Caco-2 (cell line): ENCODE results near the gene TNFSF15. TPM values are rescaled to one million over a fixed set of nuclear protein-coding genes. Genes with fewer than 3 reads are reported as not detected.

ENCODE experiments used
- BruUV-seq: library from RNA; stranded (reverse); fragments of 400-500 nt; replicated peaks from 2 replicates; lab custom pipeline; 2021; lab: Mats Ljungman, UMichigan
- CTCF ChIA-PET: fragments of 300-600 bp; sonication (Branson Sonifier 250); formaldehyde crosslinking; loops from one replicate; lab custom pipeline; 2022; ENCODE audit warnings: antibody characterized with exemption; lab: Charles Lee
- POLR2A ChIA-PET: fragments of 300-600 bp; sonication (Branson Sonifier 250); formaldehyde crosslinking; loops from one replicate; lab custom pipeline; 2022; ENCODE audit warnings: antibody characterized with exemption; lab: Charles Lee
- DNase-seq, 2 experiments: peaks; one replicate each; pipeline versions ENCODE4 v3.0.0 to v3.0.0-alpha.2; 2020 to 2022
- H3K27me3 ChIP-seq: replicated peaks from 2 replicates; pipeline ENCODE4 v1.6.0; 2011; ENCODE audit warnings: low read length; ENCODE audit not compliant: control insufficient read depth, insufficient read depth
- H3K36me3 ChIP-seq: 2 replicates; pipeline ENCODE4 v1.5.1; 2011; ENCODE audit warnings: low read length; ENCODE audit not compliant: control insufficient read depth, insufficient read depth
- H3K4me1 ChIP-seq: fragments of 250-450 bp; sonication (Bioruptor Pico); 2 replicates; pipeline ENCODE4 v1.5.1; 2020; ENCODE audit warnings: mild to moderate bottlenecking
- H3K4me3 ChIP-seq: 2 replicates; pipeline ENCODE4 v1.5.1; 2011; ENCODE audit warnings: low read depth, mild to moderate bottlenecking, control low read depth, low read length
- H3K9me3 ChIP-seq: fragments of 250-450 bp; sonication (Bioruptor Pico); 2 replicates; pipeline ENCODE4 v1.5.1; 2020; ENCODE audit warnings: mild to moderate bottlenecking, moderate library complexity
- H3K27ac Mint-ChIP-seq: one replicate; pipeline ENCODE4 v1.8.0; 2022; ENCODE audit warnings: mixed read lengths; ENCODE audit not compliant: unreplicated experiment
- H3K27me3 Mint-ChIP-seq: one replicate; pipeline ENCODE4 v1.8.0; 2022; ENCODE audit warnings: mixed read lengths; ENCODE audit not compliant: insufficient read depth, unreplicated experiment
- H3K36me3 Mint-ChIP-seq: one replicate; pipeline ENCODE4 v1.8.0; 2022; ENCODE audit warnings: mild to moderate bottlenecking, mixed read lengths; ENCODE audit not compliant: insufficient read depth, unreplicated experiment
- H3K4me1 Mint-ChIP-seq: one replicate; pipeline ENCODE4 v1.8.0; 2022; ENCODE audit warnings: low read depth, mixed read lengths; ENCODE audit not compliant: unreplicated experiment
- H3K4me3 Mint-ChIP-seq: one replicate; pipeline ENCODE4 v1.8.0; 2022; ENCODE audit warnings: mild to moderate bottlenecking, moderate library complexity, mixed read lengths; ENCODE audit not compliant: unreplicated experiment
- H3K9me3 Mint-ChIP-seq: one replicate; pipeline ENCODE4 v1.8.0; 2022; ENCODE audit warnings: mixed read lengths; ENCODE audit not compliant: unreplicated experiment
- CTCF ChIP-seq, 2 experiments: fragments of 200-600 bp in 1 of 2; IDR thresholded peaks; 1 replicate in 1 of 2; 2 replicates in 1 of 2; pipeline versions ENCODE4 v1.5.1 to v1.8.0; 2011 to 2022; ENCODE audit warnings: antibody characterized with exemption in 1 of 2, control low read depth in 1 of 2, inconsistent platforms in 1 of 2, low read depth in 1 of 2, low read length in 1 of 2, mild to moderate bottlenecking in 1 of 2, moderate library complexity in 1 of 2; ENCODE audit not compliant: insufficient read depth in 1 of 2, severe bottlenecking in 1 of 2, unreplicated experiment in 1 of 2
- intact Hi-C: fragments of 100-400 bp; cut with micrococcal nuclease; formaldehyde crosslinking; loops from one replicate; pipeline ENCODE4 v1.10.0; 2022; ENCODE audit not compliant: unreplicated experiment
- total RNA-seq: library from RNA; stranded (reverse); gene quantifications from 2 replicates; pipeline ENCODE4 v1.2.3, GENCODE V29; 2022

TNFSF15 gene
- total RNA-seq, 1 experiment from 2014 or later, result 0.66 TPM

- Histone ChIP-seq H3K9me3 (no peaks in the 10 kb centered on the region), H3K27me3 (no peaks in the 10 kb centered on the region; the same call in 1 of the 2 replicates), H3K36me3 (no peaks in the 10 kb centered on the region), H3K4me1 (no peaks in the 10 kb centered on the region), H3K4me3 (no peak overlapping the region)
- H3K4me1 Mint-ChIP-seq, result no peaks in the 10 kb centered on the region
- H3K9me3 Mint-ChIP-seq, result no peaks in the 10 kb centered on the region
- intact Hi-C loops, result no loop called here
- H3K27ac Mint-ChIP-seq, result no peak overlapping the region
- no peak for TF ChIP-seq CTCF (IDR thresholded peaks at IDR 0.05; ENCODE audit: insufficient read depth in 1 of 2, low read depth in 1 of 2, low read length in 1 of 2, severe bottlenecking in 1 of 2, unreplicated experiment in 1 of 2)
- no peaks in the 10 kb centered on the region for H3K36me3 Mint-ChIP-seq
- H3K27me3 Mint-ChIP-seq, result peaks cover 5% of the 10 kb centered on the region
- no peak for DNase-seq
- no TSS peak for BruUV-seq
- H3K4me3 Mint-ChIP-seq, result no peak overlapping the region
- CTCF ChIA-PET, result no interaction called here
- POLR2A ChIA-PET, result no interaction called here
These were observed 31.3 kb downstream of the TNFSF15 start for GRCh38 chr9:114774524-114774923.

GRCh38 chr9:114771889-114772288 is 34.0 kb downstream of the TNFSF15 start:
- Mint-ChIP-seq H3K27ac (no peak overlapping the region), H3K4me1 (no peaks in the 10 kb centered on the region), H3K36me3 (no peaks in the 10 kb centered on the region), H3K9me3 (no peaks in the 10 kb centered on the region), H3K4me3 (no peak overlapping the region), H3K27me3 (no peaks in the 10 kb centered on the region)
- Histone ChIP-seq H3K4me3 (no peak overlapping the region), H3K27me3 (no peaks in the 10 kb centered on the region), H3K9me3 (no peaks in the 10 kb centered on the region), H3K36me3 (no peaks in the 10 kb centered on the region), H3K4me1 (no peaks in the 10 kb centered on the region)
- CTCF ChIA-PET, result no interaction called here
- no peak for TF ChIP-seq CTCF (IDR thresholded peaks at IDR 0.05; ENCODE audit: insufficient read depth in 1 of 2, low read depth in 1 of 2, low read length in 1 of 2, severe bottlenecking in 1 of 2, unreplicated experiment in 1 of 2)
- no peak for DNase-seq
- no TSS peak for BruUV-seq
- intact Hi-C loops, result no loop called here
- POLR2A ChIA-PET, result no interaction called here

- Mint-ChIP-seq H3K36me3 (no peaks in the 10 kb centered on the region), H3K4me3 (no peak overlapping the region), H3K27ac (no peak overlapping the region), H3K9me3 (no peaks in the 10 kb centered on the region), H3K4me1 (no peaks in the 10 kb centered on the region), H3K27me3 (peaks cover 3% of the 10 kb centered on the region)
- intact Hi-C loops, result no loop called here
- no TSS peak for BruUV-seq
- Histone ChIP-seq H3K4me3 (no peak overlapping the region), H3K27me3 (no peaks in the 10 kb centered on the region), H3K9me3 (no peaks in the 10 kb centered on the region), H3K36me3 (no peaks in the 10 kb centered on the region), H3K4me1 (no peaks in the 10 kb centered on the region)
- no peak for DNase-seq
- POLR2A ChIA-PET, result no interaction called here
- TF ChIP-seq CTCF (IDR thresholded peaks at IDR 0.05; ENCODE audit: insufficient read depth in 1 of 2, low read depth in 1 of 2, low read length in 1 of 2, severe bottlenecking in 1 of 2, unreplicated experiment in 1 of 2), result no peak
- CTCF ChIA-PET, result no interaction called here
These were observed 34.8 kb downstream of the TNFSF15 start for GRCh38 chr9:114770991-114771390.
